ENCODE measurements around the gene TMEM132E. TPM values are rescaled to one million over a fixed set of nuclear protein-coding genes. Genes with fewer than 3 reads are reported as not detected.

The TMEM132E gene
- total and polyA plus RNA-seq, 2 of the 4 experiments (the other 2 are of a cell fraction): not detected

DNA sequence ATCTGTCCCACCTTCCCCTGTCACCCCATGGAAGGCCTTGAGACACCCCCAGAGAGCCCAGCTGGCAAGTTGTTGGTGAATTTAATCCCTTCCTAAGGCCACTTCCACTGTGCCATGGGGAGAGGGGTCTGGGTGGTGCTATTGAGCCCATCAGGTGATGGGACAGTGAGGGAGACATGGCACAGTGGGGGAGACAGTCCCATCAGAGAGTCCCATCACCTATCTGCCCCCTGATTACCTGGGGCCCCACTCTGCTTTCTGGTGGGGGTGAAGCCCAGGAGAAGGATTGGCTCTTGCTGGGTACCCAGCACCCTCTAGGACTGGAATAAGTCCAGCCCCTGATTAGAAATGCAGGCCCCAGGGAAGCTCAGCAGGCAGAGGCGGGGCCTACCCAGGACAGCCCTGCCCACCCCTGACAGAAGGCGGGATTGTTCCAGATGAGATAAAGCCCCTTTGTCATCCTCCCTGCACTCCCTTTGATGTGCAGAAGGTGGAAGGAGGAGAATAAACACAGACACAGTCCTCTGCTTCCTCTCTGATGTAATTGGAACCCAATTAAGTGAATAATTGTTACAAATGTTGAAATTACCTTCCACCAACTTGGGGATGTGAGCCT is 18.9 kb downstream of the TMEM132E start:
- H2BK15ac ChIP-seq (ENCODE audit: low read depth, low read length): no peak overlapping the region
- no peak overlapping the region for H3K18ac ChIP-seq (ENCODE audit: low read depth, low read length)
- H4K20me1 ChIP-seq (ENCODE audit: insufficient read depth, low read length): no peaks in the 10 kb centered on the region
- ATAC-seq (ENCODE audit: low read depth) (no peak), DNase-seq (no peak)
- H2AFZ ChIP-seq (replicated peaks; ENCODE audit: low read length, poor library complexity): no peak overlapping the region
- in situ Hi-C loops (cut with MboI; ENCODE audit: low sequenced_read_pairs) (no loop called here), dilution Hi-C loops (cut with HindIII; ENCODE audit: low sequenced_read_pairs, unreplicated experiment) (no loop called here), intact Hi-C loops (cut with micrococcal nuclease) (no loop called here)
- no peak overlapping the region for H3K4me3 ChIP-seq (ENCODE audit: insufficient read depth, low read depth, low read length)
- WGBS, 2 experiments (ENCODE audit: extremely low coverage in 2 of 2, insufficient read length in 1 of 2): no CpG with 5 or more reads among the region's 2 CpGs
- POLR2A ChIA-PET (ENCODE audit: unreplicated experiment): no interaction called here
- H4K8ac ChIP-seq (ENCODE audit: low read depth in 2 of 2, low read length in 2 of 2): no peak overlapping the region
- H3K36me3 ChIP-seq (ENCODE audit: control insufficient read depth, insufficient read depth, low read length): no peaks in the 10 kb centered on the region
- H3K27ac ChIP-seq (ENCODE audit: insufficient read depth, low read length): no peak overlapping the region
- no peak overlapping the region for H3K4ac ChIP-seq (ENCODE audit: low read depth, low read length)
- H2BK5ac ChIP-seq (ENCODE audit: low read depth, low read length, poor library complexity, severe bottlenecking): no peak overlapping the region
- no TSS peak for BruUV-seq (replicated peaks)
- H2AK5ac ChIP-seq (ENCODE audit: low read depth, low read length): no peak overlapping the region
- H2AK9ac ChIP-seq (replicated peaks; ENCODE audit: low read depth, low read length, poor library complexity): no peak overlapping the region
- H3K4me1 ChIP-seq (ENCODE audit: control insufficient read depth, insufficient read depth, low read length): no peaks in the 10 kb centered on the region
- H2BK20ac ChIP-seq (ENCODE audit: low read depth, low read length): no peak overlapping the region
- no peak overlapping the region for H3K4me2 ChIP-seq (ENCODE audit: low read depth, low read length)
- TF ChIP-seq, protein P1, sequence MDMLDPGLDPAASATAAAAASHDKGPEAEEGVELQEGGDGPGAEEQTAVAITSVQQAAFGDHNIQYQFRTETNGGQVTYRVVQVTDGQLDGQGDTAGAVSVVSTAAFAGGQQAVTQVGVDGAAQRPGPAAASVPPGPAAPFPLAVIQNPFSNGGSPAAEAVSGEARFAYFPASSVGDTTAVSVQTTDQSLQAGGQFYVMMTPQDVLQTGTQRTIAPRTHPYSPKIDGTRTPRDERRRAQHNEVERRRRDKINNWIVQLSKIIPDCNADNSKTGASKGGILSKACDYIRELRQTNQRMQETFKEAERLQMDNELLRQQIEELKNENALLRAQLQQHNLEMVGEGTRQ (IDR thresholded peaks at IDR 0.05; ENCODE audit: low read depth, low read length): no peak
- no peak for TF ChIP-seq CEBPB (IDR thresholded peaks at IDR 0.05; ENCODE audit: low read depth, low read length)
- TF ChIP-seq MAZ (IDR thresholded peaks at IDR 0.05; ENCODE audit: borderline replicate concordance, low read depth, low read length): no peak
- no peak for TF ChIP-seq FOS (IDR thresholded peaks at IDR 0.05; ENCODE audit: low read depth, low read length)
- TF ChIP-seq RFX5 (IDR thresholded peaks at IDR 0.05; ENCODE audit: low read depth, low read length): no peak
- TF ChIP-seq RAD21 (IDR thresholded peaks at IDR 0.05; ENCODE audit: low read length): no peak
- TF ChIP-seq, protein P2, sequence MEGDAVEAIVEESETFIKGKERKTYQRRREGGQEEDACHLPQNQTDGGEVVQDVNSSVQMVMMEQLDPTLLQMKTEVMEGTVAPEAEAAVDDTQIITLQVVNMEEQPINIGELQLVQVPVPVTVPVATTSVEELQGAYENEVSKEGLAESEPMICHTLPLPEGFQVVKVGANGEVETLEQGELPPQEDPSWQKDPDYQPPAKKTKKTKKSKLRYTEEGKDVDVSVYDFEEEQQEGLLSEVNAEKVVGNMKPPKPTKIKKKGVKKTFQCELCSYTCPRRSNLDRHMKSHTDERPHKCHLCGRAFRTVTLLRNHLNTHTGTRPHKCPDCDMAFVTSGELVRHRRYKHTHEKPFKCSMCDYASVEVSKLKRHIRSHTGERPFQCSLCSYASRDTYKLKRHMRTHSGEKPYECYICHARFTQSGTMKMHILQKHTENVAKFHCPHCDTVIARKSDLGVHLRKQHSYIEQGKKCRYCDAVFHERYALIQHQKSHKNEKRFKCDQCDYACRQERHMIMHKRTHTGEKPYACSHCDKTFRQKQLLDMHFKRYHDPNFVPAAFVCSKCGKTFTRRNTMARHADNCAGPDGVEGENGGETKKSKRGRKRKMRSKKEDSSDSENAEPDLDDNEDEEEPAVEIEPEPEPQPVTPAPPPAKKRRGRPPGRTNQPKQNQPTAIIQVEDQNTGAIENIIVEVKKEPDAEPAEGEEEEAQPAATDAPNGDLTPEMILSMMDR (conservative IDR thresholded peaks at IDR 0.05; ENCODE audit: low read depth, low read length): no peak
- no peak for TF ChIP-seq SMC3 (IDR thresholded peaks at IDR 0.05; ENCODE audit: low read depth, low read length)
- TF ChIP-seq RCOR1 (IDR thresholded peaks at IDR 0.05; ENCODE audit: insufficient replicate concordance, low read length): no peak
- no peak for TF ChIP-seq CHD1 (IDR thresholded peaks at IDR 0.05; ENCODE audit: low read depth, low read length)
- TF ChIP-seq POLR2A (IDR thresholded peaks at IDR 0.05; ENCODE audit: low read depth, low read length): no peak
- TF ChIP-seq BHLHE40 (IDR thresholded peaks at IDR 0.05; ENCODE audit: low read depth, low read length): no peak
- no peak for TF ChIP-seq ELK1 (IDR thresholded peaks at IDR 0.05; ENCODE audit: borderline replicate concordance, low read depth, low read length)
- TF ChIP-seq MXI1 (IDR thresholded peaks at IDR 0.05; ENCODE audit: borderline replicate concordance, low read depth, low read length): no peak
- no peak for TF ChIP-seq NFE2L2 (IDR thresholded peaks at IDR 0.05; ENCODE audit: low read depth, low read length)
- TF ChIP-seq MAFK (IDR thresholded peaks at IDR 0.05; ENCODE audit: low read depth, low read length): no peak
- no peaks in the 10 kb centered on the region for H3K9me3 ChIP-seq (ENCODE audit: control insufficient read depth, insufficient read depth, low read length)
- no peak overlapping the region for H4K91ac ChIP-seq (ENCODE audit: insufficient read depth, low read depth, low read length)
- no peak overlapping the region for H3K23ac ChIP-seq (ENCODE audit: low read depth, low read length)
- H4K5ac ChIP-seq (ENCODE audit: low read depth, low read length): no peak overlapping the region
- H3K56ac ChIP-seq (ENCODE audit: extremely low read depth, insufficient read depth, low read length): no peak overlapping the region
- H3K14ac ChIP-seq (replicated peaks; ENCODE audit: low read depth, low read length): no peak overlapping the region
- H3K27me3 ChIP-seq (ENCODE audit: control insufficient read depth, insufficient read depth, low read length): no peaks in the 10 kb centered on the region; the same call in 1 of the 2 replicates
- H2BK120ac ChIP-seq (ENCODE audit: low read depth, low read length): no peak overlapping the region
- no peak overlapping the region for H3K9ac ChIP-seq (ENCODE audit: low read depth, low read length)
- CTCF ChIA-PET: no interaction called here
- H3K79me1 ChIP-seq (ENCODE audit: low read depth in 1 of 2, low read length in 2 of 2): no peaks in the 10 kb centered on the region
- H3K9me1 ChIP-seq (ENCODE audit: insufficient read depth, low read length): no peaks in the 10 kb centered on the region

All from IMR-90 (cell line).